T-helper 1 cell treated with Interleukin-12 subunit alpha and Interleukin-12 subunit beta and Interleukin-4 antibody, amounts not matched to agents 30 μg/mL and 1 μg/mL, for 36 hours (primary cell): ENCODE measurements around the gene CPXCR1.
"Not testable (repeated sequence)": the region's sequence is repeated elsewhere in the genome, so short reads cannot be mapped to it uniquely, and the experiment has no call there.

Source experiments
- H3K27ac Mint-ChIP-seq: one replicate; pipeline ENCODE4 v1.8.0; 2021; ENCODE audit warnings: mild to moderate bottlenecking, mixed read lengths
- H3K27me3 Mint-ChIP-seq: one replicate; pipeline ENCODE4 v1.8.0; 2021; ENCODE audit warnings: low read depth, mixed read lengths
- H3K36me3 Mint-ChIP-seq: one replicate; pipeline ENCODE4 v1.8.0; 2021; ENCODE audit warnings: low read depth, mixed read lengths
- H3K4me1 Mint-ChIP-seq: one replicate; pipeline ENCODE4 v1.8.0; 2021; ENCODE audit warnings: low read depth, mixed read lengths
- H3K4me3 Mint-ChIP-seq: one replicate; pipeline ENCODE4 v1.8.0; 2021; ENCODE audit warnings: mild to moderate bottlenecking, moderate library complexity, mixed read lengths
- H3K9me3 Mint-ChIP-seq: one replicate; pipeline ENCODE4 v1.8.0; 2021; ENCODE audit warnings: mixed read lengths

The CPXCR1 gene

GRCh38 chrX:88746925-88747324 lies at the start of gene CPXCR1:
CPXCR1 (plus strand) TSS chrX:88747225; CDS start chrX:88753415, 6,190 bp downstream.
- H3K9me3 Mint-ChIP-seq: no peaks in the 10 kb centered on the region
- no peak within 1 kb of the TSS for H3K27ac Mint-ChIP-seq

GRCh38 chrX:88735835-88736234 lies 11.2 kb upstream of the CPXCR1 start:
- Mint-ChIP-seq H3K9me3 (no peaks in the 10 kb centered on the region), H3K27me3 (no peaks in the 10 kb centered on the region), H3K4me1 (no peaks in the 10 kb centered on the region), H3K27ac (no peak overlapping the region), H3K36me3 (no peaks in the 10 kb centered on the region), H3K4me3 (no peak overlapping the region)

More at GRCh38 chrX:88746925-88747324, at the start of gene CPXCR1:
- Mint-ChIP-seq H3K27me3 (no peaks in the 10 kb centered on the region), H3K4me3 (no peak within 1 kb of the TSS), H3K4me1 (no peaks in the 10 kb centered on the region), H3K36me3 (no peaks in the 10 kb centered on the region)

GRCh38 chrX:88746215-88746614 lies 810 bp upstream of the CPXCR1 start:
- not testable (repeated sequence) for H3K4me3 Mint-ChIP-seq, H3K9me3 Mint-ChIP-seq, H3K36me3 Mint-ChIP-seq, H3K27ac Mint-ChIP-seq, H3K27me3 Mint-ChIP-seq, H3K4me1 Mint-ChIP-seq

GRCh38 chrX:88752339-88752738 lies 5.3 kb downstream of the CPXCR1 start:
- not testable (repeated sequence) for H3K4me3 Mint-ChIP-seq, H3K36me3 Mint-ChIP-seq, H3K27ac Mint-ChIP-seq, H3K4me1 Mint-ChIP-seq, H3K27me3 Mint-ChIP-seq, H3K9me3 Mint-ChIP-seq

GRCh38 chrX:88789825-88790224 lies 42.8 kb downstream of the CPXCR1 start:
- H3K27me3 Mint-ChIP-seq: no peaks in the 10 kb centered on the region
- no peak overlapping the region for H3K4me3 Mint-ChIP-seq
- H3K27ac Mint-ChIP-seq: no peak overlapping the region
- no peaks in the 10 kb centered on the region for H3K36me3 Mint-ChIP-seq
- H3K9me3 Mint-ChIP-seq: peaks cover 18% of the 10 kb centered on the region
- H3K4me1 Mint-ChIP-seq: no peaks in the 10 kb centered on the region
